Kidney (tissue), 14 donors: ENCODE results near the gene ERCC5. TPM values are rescaled to one million over a fixed set of nuclear protein-coding genes. Genes with fewer than 3 reads are reported as not detected.

ENCODE experiments used
- DNase-seq, 5 donors: peaks; one replicate each; pipeline ENCODE4 v3.0.0-alpha.2; 2013 to 2020
- FAIRE-seq: peaks from 2 replicates; lab custom pipeline; 2012; peaks lifted over from hg19 to GRCh38; lab: Jason Lieb, UNC
- H3K27ac ChIP-seq, 2 donors: one replicate each; pipeline ENCODE4 v1.7.0; 2013; ENCODE audit warnings: low read depth in 2 of 2, low read length in 2 of 2, inconsistent platforms in 1 of 2
- H3K27me3 ChIP-seq: one replicate; pipeline ENCODE4 v1.7.1; 2013; ENCODE audit warnings: low read length, inconsistent platforms; ENCODE audit not compliant: control insufficient read depth, insufficient read depth
- H3K36me3 ChIP-seq, 3 donors: one replicate each; pipeline versions ENCODE4 v1.7.0 to v1.7.1; 2013; ENCODE audit warnings: low read length in 3 of 3, control low read depth in 1 of 3, inconsistent platforms in 1 of 3; ENCODE audit not compliant: insufficient read depth in 3 of 3, control insufficient read depth in 2 of 3
- H3K4me1 ChIP-seq, 3 donors: one replicate each; pipeline versions ENCODE4 v1.7.0 to v1.7.1; 2013; ENCODE audit warnings: low read length in 3 of 3, inconsistent platforms in 1 of 3, low read depth in 1 of 3; ENCODE audit not compliant: control insufficient read depth in 2 of 3, insufficient read depth in 2 of 3
- H3K4me3 ChIP-seq, 3 donors: one replicate each; pipeline versions ENCODE4 v1.7.0 to v1.8.1; 2013; ENCODE audit warnings: low read length in 3 of 3, control low read depth in 1 of 3, inconsistent platforms in 1 of 3
- H3K9ac ChIP-seq, 3 donors: one replicate each; pipeline versions ENCODE4 v1.7.0 to v1.7.1; 2013; ENCODE audit warnings: low read length in 3 of 3, control low read depth in 1 of 3, inconsistent platforms in 1 of 3
- H3K9me3 ChIP-seq, 3 donors: one replicate each; pipeline versions ENCODE4 v1.7.0 to v1.7.1; 2013; ENCODE audit warnings: low read length in 3 of 3, control low read depth in 1 of 3, inconsistent platforms in 1 of 3; ENCODE audit not compliant: control insufficient read depth in 2 of 3, insufficient read depth in 1 of 3
- CTCF ChIP-seq: IDR thresholded peaks from 3 replicates; pipeline ENCODE4 v1.5.1; 2012; ENCODE audit warnings: mild to moderate bottlenecking, moderate library complexity, borderline replicate concordance; ENCODE audit not compliant: insufficient read depth; ENCODE audit errors: extremely low read depth
- intact Hi-C: fragments of 100-400 bp; cut with DNase I; formaldehyde crosslinking; loops from one replicate; pipeline ENCODE4 v1.11.1; 2022
- polyA plus RNA-seq: library from polyadenylated mRNA; stranded (reverse); fragments of 350-450 nt; fragmentation: Illumina TruSeq; extraction: RNeasy Lipid Tissue Mini Kit (QIAGEN cat#74804); gene quantifications from one replicate; pipeline ENCODE4 v1.2.3, GENCODE V29; 2014; ENCODE audit warnings: low read depth, low replicate concordance; ENCODE audit not compliant: insufficient read depth
- total RNA-seq: library from RNA; stranded (reverse); fragmentation: NEBNext Ultra II Directional; extraction: Animal tissue kit (Norgen Biotek cat#: 25700); gene quantifications from one replicate; pipeline ENCODE4 v1.2.1, GENCODE V29; 2021
- donor health status: control.
- donor health status: control.
- donor health status: control.
- donor health status: control.
- donor health status: control.
- donor health status: DM: yes; HTN: yes; CAD: no.
- donor health status: Normal renal cell carcinoma (clear cell type).

Gene ERCC5
- total and polyA plus RNA-seq, 2 donors from 2014 or later, result 37.4 to 56.0 TPM

DNA sequence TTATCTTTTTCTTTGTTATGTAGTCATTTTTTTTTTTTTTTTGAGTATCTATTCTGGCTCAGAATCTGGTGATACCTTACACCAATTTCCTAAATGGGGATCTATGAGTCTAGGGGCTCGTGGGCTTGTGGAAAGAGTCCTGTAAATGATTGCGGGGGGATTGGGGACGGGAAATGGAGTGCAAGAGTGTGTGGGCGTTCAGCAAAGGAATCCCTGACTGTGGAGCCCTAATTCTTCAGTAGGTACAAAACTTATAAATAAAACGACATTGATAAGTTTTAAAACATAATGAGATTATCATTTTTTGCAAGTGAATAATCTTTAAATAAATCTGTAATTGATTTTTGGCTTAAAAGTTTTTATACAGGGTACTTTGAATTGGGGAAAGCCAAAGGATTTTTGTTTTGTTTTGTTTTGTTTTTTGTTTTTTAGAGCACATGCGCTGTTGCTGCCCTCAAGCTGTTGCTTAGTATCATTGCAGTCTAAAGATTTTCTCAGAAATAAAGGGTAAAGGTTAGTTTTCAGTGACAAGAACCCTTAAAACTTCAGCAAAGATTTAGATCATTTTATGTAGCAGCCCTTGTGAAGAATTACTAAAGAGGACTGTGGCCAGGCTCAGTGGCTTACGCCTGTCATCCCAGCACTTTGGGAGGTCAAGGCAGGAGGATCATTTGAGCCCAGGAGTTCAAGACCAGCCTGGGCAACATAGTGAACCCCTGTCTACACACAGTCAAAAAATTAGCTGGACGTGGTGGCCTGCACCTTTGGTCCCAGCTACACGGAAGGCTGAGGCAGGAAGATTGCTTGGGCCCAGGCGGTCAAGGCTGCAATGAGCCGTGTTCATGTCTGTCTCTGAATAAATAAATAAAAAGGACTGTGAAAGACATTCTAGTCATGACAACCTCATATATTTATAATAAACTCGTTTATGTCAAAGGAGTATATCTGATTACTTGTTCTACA is 1.7 kb downstream of the ERCC5 start:
- Histone ChIP-seq H3K4me3 (peak overlapping the region; percentile 95 to 100 (median 99)), H3K27me3 (no peaks in the 10 kb centered on the region), H3K27ac (peak overlapping the region in 1 of 2 donors; percentile 91), H3K9ac (peak overlapping the region; percentile 23 to 100 (median 30)), H3K9me3 (no peaks in the 10 kb centered on the region), H3K36me3 (peaks cover 0 to 2% (median 0%) of the 10 kb centered on the region in 3 donors), H3K4me1 (peaks cover 0 to 7% (median 5%) of the 10 kb centered on the region in 3 donors)
- intact Hi-C loops, result no loop called here
- peak; percentile 93 for FAIRE-seq
- TF ChIP-seq CTCF, result peak; percentile 71
- peak in 2 of 5 donors; percentile 67 to 72 for DNase-seq

DNA sequence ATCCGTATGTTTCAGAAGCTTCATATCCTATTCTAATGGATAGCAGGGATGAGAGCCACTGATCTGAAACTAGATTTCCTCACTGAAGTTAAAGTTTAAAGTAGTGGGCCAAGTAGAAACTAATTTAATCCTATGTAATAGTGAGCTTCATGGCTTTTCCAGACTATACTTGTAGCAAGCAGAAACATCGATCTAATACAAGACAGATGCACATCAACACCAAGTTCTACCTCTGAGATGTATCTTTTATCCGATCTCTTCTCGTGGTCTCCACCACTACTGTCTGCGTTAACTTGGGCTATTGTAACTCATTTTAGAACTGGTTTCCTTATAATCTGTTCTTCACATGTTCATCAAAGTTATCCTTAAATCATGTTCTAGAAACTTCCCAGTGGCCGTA is 3.1 kb downstream of the ERCC5 start:
- TF ChIP-seq CTCF, result no peak
- Histone ChIP-seq H3K4me1 (peaks cover 0 to 7% (median 5%) of the 10 kb centered on the region in 3 donors), H3K27ac (no peak overlapping the region), H3K27me3 (no peaks in the 10 kb centered on the region), H3K9me3 (no peaks in the 10 kb centered on the region), H3K4me3 (no peak overlapping the region), H3K36me3 (peaks cover 0 to 8% (median 0%) of the 10 kb centered on the region in 3 donors), H3K9ac (no peak overlapping the region)
- FAIRE-seq (no peak), DNase-seq (no peak)
- intact Hi-C loops, result no loop called here

DNA sequence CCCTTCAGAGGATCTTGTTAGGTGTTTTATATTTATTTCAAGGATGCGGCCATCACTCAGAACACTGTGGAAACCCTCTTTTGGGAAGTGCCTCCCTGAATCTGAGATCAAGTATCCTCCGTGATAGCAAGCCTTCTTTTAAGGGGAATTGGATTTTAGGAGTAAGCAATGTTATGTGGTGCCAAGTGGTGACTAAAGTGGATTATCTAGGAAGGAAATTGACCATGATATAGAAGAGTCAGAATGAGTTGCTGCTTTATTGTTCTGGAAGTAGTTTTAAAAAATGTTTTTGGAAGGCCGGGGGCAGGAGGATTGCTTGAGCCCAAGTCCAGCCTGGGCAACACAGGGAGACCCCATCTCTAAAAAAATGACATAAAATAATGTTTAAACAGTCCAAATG is 6.7 kb downstream of the ERCC5 start:
- intact Hi-C loops, result loop anchor here (10.0 kb wide), 1 partner anchor 268 kb away; no protein-coding TSS in a partner anchor

More for the DNA sequence above, 6.7 kb downstream of the ERCC5 start:
- no peak for DNase-seq
- FAIRE-seq, result no peak
- TF ChIP-seq CTCF, result no peak
- Histone ChIP-seq H3K27ac (no peak overlapping the region), H3K9ac (no peak overlapping the region), H3K4me1 (peaks cover 0 to 7% (median 3%) of the 10 kb centered on the region in 3 donors), H3K36me3 (peaks cover 6 to 38% (median 12%) of the 10 kb centered on the region in 3 donors), H3K9me3 (no peaks in the 10 kb centered on the region), H3K4me3 (no peak overlapping the region), H3K27me3 (no peaks in the 10 kb centered on the region)
